ENCODE data around the gene FABP3.

Gene FABP3

GRCh38 chr1:31371121-31371959, 1.5 kb downstream of the FABP3 start:
- no peak for DNase-seq

DNA sequence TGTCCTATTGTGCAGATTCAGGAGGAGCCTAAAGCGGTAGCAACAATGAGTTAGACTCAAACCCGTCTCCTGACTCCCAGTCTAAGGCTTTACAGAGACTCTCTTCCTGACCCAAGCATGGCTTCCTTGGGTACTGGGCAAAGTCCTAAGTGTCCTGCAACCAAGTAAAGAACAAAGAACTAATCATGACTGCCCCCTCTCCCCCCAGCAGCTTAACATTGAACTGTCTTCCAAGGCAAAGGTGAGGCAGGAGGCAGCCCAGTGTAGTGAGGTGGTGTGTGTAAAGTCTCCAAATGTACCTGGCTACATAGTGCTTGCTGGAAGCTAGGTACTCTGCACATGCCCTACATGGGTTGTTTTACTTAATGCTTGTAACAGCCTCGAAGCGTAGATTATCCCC, 2.3 kb downstream of the FABP3 start:
- no peak for DNase-seq

- no peak for DNase-seq
Observed at GRCh38 chr1:31370021-31370420, 2.9 kb downstream of the FABP3 start.

GRCh38 chr1:31368611-31369107, 4.2 kb downstream of the FABP3 start:
- DNase-seq = no peak

DNA sequence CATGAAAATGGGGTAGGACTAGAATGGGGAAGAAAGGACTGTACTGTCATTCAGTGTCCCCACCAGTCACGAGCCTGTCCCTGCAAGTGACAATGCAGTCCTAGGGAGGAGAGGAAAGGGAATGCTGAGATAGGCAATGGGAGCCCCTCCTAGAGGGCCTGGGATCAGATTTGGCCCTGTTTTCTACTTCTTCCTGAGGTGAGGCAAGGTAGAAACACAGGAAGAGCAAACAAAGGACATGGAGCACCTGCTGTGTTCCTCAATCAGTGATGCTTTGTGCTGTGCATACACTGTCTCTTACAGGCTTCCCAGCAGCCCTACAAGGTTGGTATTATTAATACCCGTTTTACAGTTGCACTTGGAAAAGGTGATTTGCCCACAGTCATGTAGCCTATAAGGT, 6.1 kb downstream of the FABP3 start:
- no peak for DNase-seq

- DNase-seq = no peak
Observed at GRCh38 chr1:31364561-31365250, 8.2 kb downstream of the FABP3 start.

DNA sequence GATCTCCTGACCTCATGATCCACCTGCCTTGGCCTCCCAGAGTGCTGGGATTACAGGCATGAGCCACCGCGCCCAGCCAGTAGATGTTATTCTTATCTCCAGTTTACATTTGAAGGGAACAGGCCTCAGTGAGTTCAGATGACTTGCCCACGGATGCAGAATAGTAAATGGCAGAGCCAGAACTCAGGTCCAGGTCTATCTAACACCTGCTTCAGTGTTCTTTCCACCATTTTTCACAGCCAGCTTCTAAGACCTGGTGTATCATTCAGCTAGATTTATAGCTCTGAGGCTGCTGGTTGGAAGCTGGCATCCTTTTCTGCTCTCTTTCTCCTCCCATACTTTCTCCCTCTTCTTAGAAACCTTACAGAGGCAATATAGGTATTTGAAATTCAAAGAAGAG, 10.8 kb downstream of the FABP3 start:
- DNase-seq = no peak

GRCh38 chr1:31361607-31362006, 11.3 kb downstream of the FABP3 start:
- no peak for DNase-seq

DNA sequence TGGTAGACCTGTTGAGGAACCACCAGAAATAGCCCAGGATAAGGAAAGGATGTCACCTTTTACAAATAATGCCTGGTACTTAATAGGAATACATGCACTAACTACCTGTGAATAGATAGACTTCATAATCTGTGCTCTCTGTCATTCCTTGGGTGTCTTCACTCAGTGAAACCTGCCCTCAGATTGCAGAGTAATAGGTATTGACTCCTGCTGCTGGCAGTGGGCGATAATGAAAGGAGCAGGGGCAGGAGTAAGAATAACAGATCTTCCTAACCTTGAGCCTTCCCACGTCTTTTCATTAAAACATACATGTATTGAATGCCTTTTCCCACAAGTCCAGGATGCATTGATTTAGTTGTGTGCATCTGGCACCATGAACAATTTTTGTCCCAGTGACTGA, 16.4 kb downstream of the FABP3 start:
- DNase-seq = no peak

DNA sequence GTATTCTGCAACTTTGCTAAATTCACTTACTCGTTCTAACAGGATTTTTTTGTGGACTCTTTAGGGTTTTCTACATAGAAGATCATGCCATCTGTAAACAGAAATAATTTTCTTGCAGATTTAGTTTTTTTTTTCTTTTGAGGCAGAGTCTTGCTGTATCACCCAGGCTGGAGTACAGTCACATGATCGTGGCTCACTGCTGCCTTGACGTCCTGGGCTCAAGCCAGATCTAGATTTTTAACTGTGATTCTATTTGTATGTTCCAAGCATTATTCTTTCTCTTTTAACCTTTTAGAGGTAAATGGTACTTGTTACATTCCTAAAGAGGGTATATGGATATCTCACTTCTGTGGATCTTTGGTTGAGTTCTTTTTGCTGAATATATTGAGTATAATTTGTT, 18.6 kb downstream of the FABP3 start:
- DNase-seq = no peak

- DNase-seq = no peak
Observed at GRCh38 chr1:31348449-31348848, 24.4 kb downstream of the FABP3 start.

DNA sequence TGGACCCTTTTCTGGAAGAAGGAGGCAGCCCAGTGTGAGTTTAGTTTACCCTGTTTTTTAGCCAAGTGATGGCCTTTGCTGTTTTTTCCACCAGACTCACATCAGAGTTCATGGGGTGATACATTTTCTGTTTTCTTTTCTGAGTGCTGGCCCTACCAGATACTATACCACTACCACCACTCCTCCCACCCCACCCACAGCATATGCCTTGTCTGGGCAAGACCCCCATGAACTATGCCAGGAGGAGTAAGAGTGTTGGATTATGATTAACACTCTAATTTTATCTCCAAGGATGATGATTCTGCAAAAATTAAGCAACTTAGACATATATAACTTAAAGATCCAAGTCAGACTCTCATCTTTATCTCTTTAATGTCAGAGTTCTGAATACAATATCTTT, 26.1 kb downstream of the FABP3 start:
- no peak for DNase-seq

- no peak for DNase-seq
Observed at GRCh38 chr1:31345635-31346034, 27.2 kb downstream of the FABP3 start.

DNA sequence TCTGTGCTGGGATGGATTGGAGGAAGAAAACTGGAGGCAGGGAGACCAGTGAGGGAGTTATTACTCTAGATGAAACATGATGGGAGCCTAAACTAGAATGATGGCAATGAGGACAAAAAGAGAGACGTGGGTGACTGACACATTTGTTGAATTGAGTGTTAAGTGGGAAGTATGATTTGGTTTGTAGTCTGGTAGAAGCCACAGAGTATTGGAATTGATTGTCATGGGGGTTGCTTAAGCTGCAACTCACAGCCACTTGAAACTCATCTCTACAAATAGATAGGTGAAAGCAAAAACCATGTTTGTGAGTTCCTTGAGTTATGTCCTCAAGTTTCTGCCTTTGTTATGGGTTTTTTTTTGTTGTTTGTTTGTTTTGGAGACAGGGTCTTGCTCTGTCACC, 28.4 kb downstream of the FABP3 start:
- no peak for DNase-seq

- DNase-seq = no peak
Observed at GRCh38 chr1:31336687-31337467, 36.0 kb downstream of the FABP3 start.

GRCh38 chr1:31335007-31335406, 37.9 kb downstream of the FABP3 start:
- DNase-seq = no peak

- no peak for DNase-seq
Observed at GRCh38 chr1:31327381-31327780, 45.5 kb downstream of the FABP3 start.

- DNase-seq = no peak
Observed at GRCh38 chr1:31326461-31326860, 46.4 kb downstream of the FABP3 start.

GRCh38 chr1:31324992-31325391, 47.9 kb downstream of the FABP3 start:
- DNase-seq = no peak

DNA sequence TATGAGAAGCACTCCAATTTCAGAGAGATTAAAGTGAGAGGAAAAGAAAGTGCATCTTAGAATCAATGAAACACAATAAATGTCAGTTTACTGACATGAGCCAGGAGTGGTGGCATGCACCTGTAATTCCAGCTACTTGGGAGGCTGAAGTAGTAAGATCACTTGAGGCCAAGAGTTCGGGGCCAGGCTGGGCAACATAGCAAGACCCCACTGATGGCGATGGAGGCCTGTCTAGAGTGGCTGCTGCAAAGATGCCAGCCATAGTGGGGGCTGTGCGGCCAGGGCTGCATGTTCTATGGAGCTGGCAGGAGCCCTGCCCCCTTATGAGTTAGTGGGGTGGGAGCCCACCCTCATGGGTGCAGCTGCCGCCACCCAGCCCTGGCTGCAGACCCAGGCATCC, 48.8 kb downstream of the FABP3 start:
- DNase-seq = no peak

- DNase-seq = no peak
Observed at GRCh38 chr1:31318146-31318545, 54.7 kb downstream of the FABP3 start.

- DNase-seq = no peak
Observed at GRCh38 chr1:31315902-31316301, 57.0 kb downstream of the FABP3 start.

Measured in cortex of kidney (tissue), 1 donor.